Mononuclear cell (primary cell): ENCODE measurements around the gene RECK. TPM values are rescaled to one million over a fixed set of nuclear protein-coding genes. Genes with fewer than 3 reads are reported as not detected.
"Not testable (repeated sequence)": the region's sequence is repeated elsewhere in the genome, so short reads cannot be mapped to it uniquely, and the experiment has no call there.

ENCODE experiments used
- H3K27me3 ChIP-seq: 2 replicates; pipeline ENCODE4 v1.6.0; 2011; ENCODE audit warnings: low read length, control low read depth; ENCODE audit not compliant: insufficient read depth
- H3K4me1 ChIP-seq: 2 replicates; pipeline ENCODE4 v1.5.1; 2011; ENCODE audit warnings: mild to moderate bottlenecking, low read length, control low read depth; ENCODE audit not compliant: insufficient read depth
- H3K4me3 ChIP-seq: 2 replicates; pipeline ENCODE4 v1.5.1; 2011; ENCODE audit warnings: mild to moderate bottlenecking, low read length, moderate library complexity
- H3K9me3 ChIP-seq: 2 replicates; pipeline ENCODE4 v1.5.1; 2011; ENCODE audit warnings: low read depth, mild to moderate bottlenecking, control low read depth, low read length
- total RNA-seq: library from RNA; depleted of rRNA; stranded (reverse); fragments of >200 nt; gene quantifications from one replicate; pipeline ENCODE4 v1.2.3, GENCODE V29; 2012

Gene RECK
- total RNA-seq, 1 donor = 9.2 TPM

GRCh38 chr9:36154331-36154952 is 117.7 kb downstream of the RECK start:
- Histone ChIP-seq H3K4me3 (no peak overlapping the region), H3K27me3 (no peaks in the 10 kb centered on the region), H3K4me1 (peaks cover 80% of the 10 kb centered on the region)

GRCh38 chr9:36156116-36156515 is 119.4 kb downstream of the RECK start:
- Histone ChIP-seq H3K9me3 (no peaks in the 10 kb centered on the region), H3K4me1 (peaks cover 63% of the 10 kb centered on the region), H3K27me3 (no peaks in the 10 kb centered on the region), H3K4me3 (no peak overlapping the region)

More at GRCh38 chr9:36154331-36154952, 117.7 kb downstream of the RECK start:
- H3K9me3 ChIP-seq = no peaks in the 10 kb centered on the region

- Histone ChIP-seq H3K4me1 (peaks cover 43% of the 10 kb centered on the region), H3K9me3 (no peaks in the 10 kb centered on the region), H3K27me3 (no peaks in the 10 kb centered on the region), H3K4me3 (no peak overlapping the region)
Observed at GRCh38 chr9:36158122-36158521, 121.4 kb downstream of the RECK start.

GRCh38 chr9:36158917-36159316 is 122.2 kb downstream of the RECK start:
- no peak overlapping the region for H3K4me3 ChIP-seq
- H3K27me3 ChIP-seq = no peaks in the 10 kb centered on the region
- H3K9me3 ChIP-seq = no peaks in the 10 kb centered on the region
- H3K4me1 ChIP-seq = peaks cover 35% of the 10 kb centered on the region

- H3K4me1 ChIP-seq = peaks cover 29% of the 10 kb centered on the region
- H3K9me3 ChIP-seq, H3K27me3 ChIP-seq, H3K4me3 ChIP-seq: not testable (repeated sequence)
Observed at GRCh38 chr9:36159509-36159908, 122.8 kb downstream of the RECK start.

GRCh38 chr9:36160126-36160525 is 123.4 kb downstream of the RECK start:
- H3K4me1 ChIP-seq = peaks cover 23% of the 10 kb centered on the region
- H3K4me3 ChIP-seq, H3K9me3 ChIP-seq, H3K27me3 ChIP-seq: not testable (repeated sequence)

- Histone ChIP-seq H3K27me3 (no peaks in the 10 kb centered on the region), H3K4me3 (no peak overlapping the region), H3K9me3 (no peaks in the 10 kb centered on the region), H3K4me1 (peaks cover 21% of the 10 kb centered on the region)
Observed at GRCh38 chr9:36161187-36161586, 124.5 kb downstream of the RECK start.

GRCh38 chr9:36162211-36162738 is 125.6 kb downstream of the RECK start:
- no peaks in the 10 kb centered on the region for H3K9me3 ChIP-seq
- no peak overlapping the region for H3K4me3 ChIP-seq
- peaks cover 27% of the 10 kb centered on the region for H3K4me1 ChIP-seq
- no peaks in the 10 kb centered on the region for H3K27me3 ChIP-seq

- H3K9me3 ChIP-seq = no peaks in the 10 kb centered on the region
- H3K4me3 ChIP-seq = no peak overlapping the region
- H3K4me1 ChIP-seq = peaks cover 21% of the 10 kb centered on the region
- H3K27me3 ChIP-seq = no peaks in the 10 kb centered on the region
Observed at GRCh38 chr9:36163049-36163785, 126.5 kb downstream of the RECK start.

DNA sequence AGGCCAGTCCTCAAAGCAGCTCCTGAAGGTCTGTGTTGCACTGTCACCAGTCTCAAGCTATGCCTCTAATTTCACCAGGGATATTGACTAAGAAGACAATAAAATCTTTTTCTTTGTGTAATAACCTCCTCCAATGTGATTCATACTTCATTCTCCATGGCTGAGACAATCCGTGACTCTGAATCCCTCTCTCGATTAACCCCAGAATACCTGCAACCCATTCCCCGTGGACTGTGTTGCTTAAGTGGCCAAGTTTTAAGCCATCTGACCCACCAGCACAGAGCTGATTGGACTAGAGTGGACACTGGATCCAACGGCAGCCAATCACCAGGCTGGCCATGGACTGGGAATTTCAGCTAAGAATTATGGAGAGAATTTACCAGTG is 127.1 kb downstream of the RECK start:
- Histone ChIP-seq H3K4me1 (peaks cover 15% of the 10 kb centered on the region), H3K9me3 (no peaks in the 10 kb centered on the region), H3K27me3 (no peaks in the 10 kb centered on the region), H3K4me3 (no peak overlapping the region)

DNA sequence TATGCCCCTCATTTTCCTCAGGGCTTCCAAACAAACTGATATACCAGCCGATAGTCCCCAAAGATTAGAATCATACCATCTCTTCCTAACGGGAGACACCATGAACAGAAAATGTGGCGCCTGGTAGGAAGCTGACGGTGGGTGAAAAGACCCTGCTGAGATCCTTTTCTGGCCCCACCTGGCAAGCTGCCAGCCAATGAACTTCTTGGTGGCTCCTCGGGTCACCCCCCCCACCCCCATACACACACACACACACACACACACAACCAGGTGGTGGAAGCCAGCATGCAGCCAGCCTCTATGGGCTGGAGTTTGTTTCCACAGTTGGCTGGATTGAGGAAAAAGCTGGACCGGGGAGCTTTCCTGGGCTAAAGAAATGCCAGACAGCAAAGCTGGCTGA is 127.7 kb downstream of the RECK start:
- H3K4me3 ChIP-seq = no peak overlapping the region
- no peaks in the 10 kb centered on the region for H3K27me3 ChIP-seq
- H3K4me1 ChIP-seq = peaks cover 12% of the 10 kb centered on the region
- H3K9me3 ChIP-seq = no peaks in the 10 kb centered on the region

DNA sequence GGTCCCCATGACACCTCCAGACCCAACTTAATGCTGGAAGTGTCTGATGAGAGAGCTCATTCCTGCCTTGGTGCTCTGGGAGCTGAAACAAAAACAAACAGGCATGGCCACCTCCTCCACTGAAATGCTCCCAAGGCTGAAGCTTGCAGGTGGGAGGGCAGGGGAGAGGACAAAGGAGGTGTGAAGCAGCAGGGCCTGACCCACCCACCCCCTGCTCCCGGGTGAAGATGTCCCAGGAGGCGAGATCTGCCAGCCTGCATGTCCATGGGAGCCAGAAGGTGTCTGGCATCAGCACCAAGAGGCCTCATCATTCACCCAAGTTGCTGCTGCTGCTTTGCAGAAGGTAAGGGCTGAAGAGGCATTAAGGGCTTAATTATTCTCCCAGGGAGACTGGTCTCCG is 128.3 kb downstream of the RECK start:
- Histone ChIP-seq H3K9me3 (no peaks in the 10 kb centered on the region), H3K4me3 (no peak overlapping the region)

GRCh38 chr9:36165826-36166167 is 129.1 kb downstream of the RECK start:
- H3K27me3 ChIP-seq = no peaks in the 10 kb centered on the region
- H3K4me3 ChIP-seq = no peak overlapping the region
- H3K4me1 ChIP-seq = peaks cover 12% of the 10 kb centered on the region
- H3K9me3 ChIP-seq = no peaks in the 10 kb centered on the region

More for the DNA sequence above, 128.3 kb downstream of the RECK start:
- H3K4me1 ChIP-seq = peaks cover 12% of the 10 kb centered on the region
- H3K27me3 ChIP-seq = no peaks in the 10 kb centered on the region

- H3K4me3 ChIP-seq = peak overlapping the region; percentile 32
- H3K27me3 ChIP-seq = no peaks in the 10 kb centered on the region
- no peaks in the 10 kb centered on the region for H3K9me3 ChIP-seq
- H3K4me1 ChIP-seq = peaks cover 12% of the 10 kb centered on the region
Observed at GRCh38 chr9:36166168-36166927, 129.6 kb downstream of the RECK start.

DNA sequence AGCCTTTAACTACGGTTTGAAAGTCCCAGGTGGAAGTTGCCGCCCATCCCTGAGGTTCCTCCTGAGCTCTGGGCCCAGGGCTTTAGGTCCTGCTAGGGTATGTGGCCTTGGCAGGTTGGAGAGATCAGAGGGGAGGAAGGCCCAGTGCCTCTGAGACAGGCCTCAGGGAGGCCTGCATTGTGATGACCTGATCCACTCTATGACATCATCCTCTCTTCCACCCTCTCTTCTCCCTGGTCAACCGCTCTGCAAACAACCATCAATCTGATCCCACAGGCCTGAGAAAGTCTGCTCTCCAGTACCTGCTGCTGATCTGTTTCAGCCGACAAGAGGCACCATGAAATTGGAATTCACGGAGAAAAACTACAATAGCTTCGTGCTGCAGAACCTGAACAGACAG is 132.5 kb downstream of the RECK start, which contains the start of gene CCIN:
Gene CCIN (plus strand): TSS at position 223 of the 400 bp plus-strand sequence. CDS start 115 bp downstream, at position 338.
- Histone ChIP-seq H3K9me3 (no peaks in the 10 kb centered on the region), H3K4me1 (peaks cover 12% of the 10 kb centered on the region), H3K4me3 (no peak within 1 kb of the TSS), H3K27me3 (no peaks in the 10 kb centered on the region)
